ENCODE data around the gene HLA-DOB. TPM values are rescaled to one million over a fixed set of nuclear protein-coding genes. Genes with fewer than 3 reads are reported as not detected.

HLA-DOB gene
- total and polyA plus RNA-seq, 2 of the 13 experiments (the other 11 are each of a cell fraction or from before 2014, with no cell fraction given), result not detected

- peak; percentile 83; the same call in 1 of the 2 replicates for TF ChIP-seq ZNF275 (CRISPR knock-in tag; IDR thresholded peaks at IDR 0.05; ENCODE audit: borderline replicate concordance)
- TF ChIP-seq HDAC1 (CRISPR knock-in tag; IDR thresholded peaks at IDR 0.05), result peak; percentile 82
- TF ChIP-seq ZNF780A (CRISPR knock-in tag; IDR thresholded peaks at IDR 0.05), result no peak
- peak; percentile 90 for TF ChIP-seq ZFX (CRISPR knock-in tag; IDR thresholded peaks at IDR 0.05; ENCODE audit: low read depth)
- peak; percentile 82 for TF ChIP-seq IKZF5 (CRISPR knock-in tag; IDR thresholded peaks at IDR 0.05)
- TF ChIP-seq ZNF589 (CRISPR knock-in tag; conservative IDR thresholded peaks at IDR 0.05), result no peak
- TF ChIP-seq ZNF577 (CRISPR knock-in tag; IDR thresholded peaks at IDR 0.05; ENCODE audit: borderline replicate concordance, low read depth), result no peak
- peak; percentile 90; the same call in 2 of the 3 replicates for TF ChIP-seq MXI1 (IDR thresholded peaks at IDR 0.05; ENCODE audit: borderline replicate concordance, low read depth, low read length)
- peak; percentile 62; the same call in 1 of the 2 replicates for TF ChIP-seq MIXL1 (CRISPR knock-in tag; IDR thresholded peaks at IDR 0.05)
- TF ChIP-seq, protein P1, sequence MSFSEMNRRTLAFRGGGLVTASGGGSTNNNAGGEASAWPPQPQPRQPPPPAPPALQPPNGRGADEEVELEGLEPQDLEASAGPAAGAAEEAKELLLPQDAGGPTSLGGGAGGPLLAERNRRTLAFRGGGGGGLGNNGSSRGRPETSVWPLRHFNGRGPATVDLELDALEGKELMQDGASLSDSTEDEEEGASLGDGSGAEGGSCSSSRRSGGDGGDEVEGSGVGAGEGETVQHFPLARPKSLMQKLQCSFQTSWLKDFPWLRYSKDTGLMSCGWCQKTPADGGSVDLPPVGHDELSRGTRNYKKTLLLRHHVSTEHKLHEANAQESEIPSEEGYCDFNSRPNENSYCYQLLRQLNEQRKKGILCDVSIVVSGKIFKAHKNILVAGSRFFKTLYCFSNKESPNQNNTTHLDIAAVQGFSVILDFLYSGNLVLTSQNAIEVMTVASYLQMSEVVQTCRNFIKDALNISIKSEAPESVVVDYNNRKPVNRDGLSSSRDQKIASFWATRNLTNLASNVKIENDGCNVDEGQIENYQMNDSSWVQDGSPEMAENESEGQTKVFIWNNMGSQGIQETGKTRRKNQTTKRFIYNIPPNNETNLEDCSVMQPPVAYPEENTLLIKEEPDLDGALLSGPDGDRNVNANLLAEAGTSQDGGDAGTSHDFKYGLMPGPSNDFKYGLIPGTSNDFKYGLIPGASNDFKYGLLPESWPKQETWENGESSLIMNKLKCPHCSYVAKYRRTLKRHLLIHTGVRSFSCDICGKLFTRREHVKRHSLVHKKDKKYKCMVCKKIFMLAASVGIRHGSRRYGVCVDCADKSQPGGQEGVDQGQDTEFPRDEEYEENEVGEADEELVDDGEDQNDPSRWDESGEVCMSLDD (CRISPR knock-in tag; IDR thresholded peaks at IDR 0.05; ENCODE audit: borderline replicate concordance), result peak; percentile 75; the same call in 1 of the 2 replicates
- TF ChIP-seq TBP (CRISPR knock-in tag; IDR thresholded peaks at IDR 0.05), result peak; percentile 95; the same call in 1 of the 2 replicates
- no peak for TF ChIP-seq ZNF326 (CRISPR knock-in tag; IDR thresholded peaks at IDR 0.05; ENCODE audit: borderline replicate concordance)
- TF ChIP-seq YY1 (IDR thresholded peaks at IDR 0.05; ENCODE audit: insufficient read depth, insufficient replicate concordance, low read depth, low read length), result peak; percentile 72
- TF ChIP-seq, protein P2, sequence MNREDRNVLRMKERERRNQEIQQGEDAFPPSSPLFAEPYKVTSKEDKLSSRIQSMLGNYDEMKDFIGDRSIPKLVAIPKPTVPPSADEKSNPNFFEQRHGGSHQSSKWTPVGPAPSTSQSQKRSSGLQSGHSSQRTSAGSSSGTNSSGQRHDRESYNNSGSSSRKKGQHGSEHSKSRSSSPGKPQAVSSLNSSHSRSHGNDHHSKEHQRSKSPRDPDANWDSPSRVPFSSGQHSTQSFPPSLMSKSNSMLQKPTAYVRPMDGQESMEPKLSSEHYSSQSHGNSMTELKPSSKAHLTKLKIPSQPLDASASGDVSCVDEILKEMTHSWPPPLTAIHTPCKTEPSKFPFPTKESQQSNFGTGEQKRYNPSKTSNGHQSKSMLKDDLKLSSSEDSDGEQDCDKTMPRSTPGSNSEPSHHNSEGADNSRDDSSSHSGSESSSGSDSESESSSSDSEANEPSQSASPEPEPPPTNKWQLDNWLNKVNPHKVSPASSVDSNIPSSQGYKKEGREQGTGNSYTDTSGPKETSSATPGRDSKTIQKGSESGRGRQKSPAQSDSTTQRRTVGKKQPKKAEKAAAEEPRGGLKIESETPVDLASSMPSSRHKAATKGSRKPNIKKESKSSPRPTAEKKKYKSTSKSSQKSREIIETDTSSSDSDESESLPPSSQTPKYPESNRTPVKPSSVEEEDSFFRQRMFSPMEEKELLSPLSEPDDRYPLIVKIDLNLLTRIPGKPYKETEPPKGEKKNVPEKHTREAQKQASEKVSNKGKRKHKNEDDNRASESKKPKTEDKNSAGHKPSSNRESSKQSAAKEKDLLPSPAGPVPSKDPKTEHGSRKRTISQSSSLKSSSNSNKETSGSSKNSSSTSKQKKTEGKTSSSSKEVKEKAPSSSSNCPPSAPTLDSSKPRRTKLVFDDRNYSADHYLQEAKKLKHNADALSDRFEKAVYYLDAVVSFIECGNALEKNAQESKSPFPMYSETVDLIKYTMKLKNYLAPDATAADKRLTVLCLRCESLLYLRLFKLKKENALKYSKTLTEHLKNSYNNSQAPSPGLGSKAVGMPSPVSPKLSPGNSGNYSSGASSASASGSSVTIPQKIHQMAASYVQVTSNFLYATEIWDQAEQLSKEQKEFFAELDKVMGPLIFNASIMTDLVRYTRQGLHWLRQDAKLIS (CRISPR knock-in tag; IDR thresholded peaks at IDR 0.05), result no peak
Observed at GRCh38 chr6:32838114-32838958, 21.5 kb upstream of the HLA-DOB start, which contains the start of gene TAP2 (continued).

All from HepG2 (cell line).